GM23338 (cell line): ENCODE measurements around the gene CAPNS2. TPM values are rescaled to one million over a fixed set of nuclear protein-coding genes. Genes with fewer than 3 reads are reported as not detected.

Experiments used
- ATAC-seq: fragments of 200-7000 bp; cut with Tn5 transposase; 3 replicates; pipeline ENCODE4 v1.9.1; 2020
- DNase-seq: peaks from one replicate; pipeline ENCODE4 v3.0.0-alpha.2; 2015; ENCODE audit warnings: low spot score
- H2AFZ ChIP-seq: fragments of 200-600 bp; sonication (generic); 2 replicates; pipeline ENCODE4 v1.8.0; 2016; ENCODE audit warnings: antibody characterized with exemption, mild to moderate bottlenecking, moderate library complexity
- H3F3A ChIP-seq: fragments of 200-600 bp; sonication (generic); replicated peaks from 2 replicates; pipeline ENCODE4 v1.8.0; 2017; ENCODE audit warnings: antibody characterized with exemption, mixed run types, low read depth
- H3K27ac ChIP-seq: fragments of 200-600 bp; sonication (generic); 2 replicates; pipeline ENCODE4 v1.6.1; 2016; ENCODE audit warnings: low read depth
- H3K27me3 ChIP-seq: fragments of 200-600 bp; sonication (generic); 2 replicates; pipeline ENCODE4 v1.8.0; 2016; ENCODE audit warnings: mild to moderate bottlenecking, mixed run types, moderate library complexity; ENCODE audit not compliant: insufficient read depth
- H3K36me3 ChIP-seq: fragments of 200-600 bp; sonication (generic); 2 replicates; pipeline ENCODE4 v1.8.0; 2016; ENCODE audit warnings: mild to moderate bottlenecking; ENCODE audit not compliant: insufficient read depth
- H3K4me1 ChIP-seq: fragments of 200-600 bp; sonication (generic); 2 replicates; pipeline ENCODE4 v1.8.0; 2016; ENCODE audit warnings: mild to moderate bottlenecking, moderate library complexity; ENCODE audit not compliant: insufficient read depth
- H3K4me2 ChIP-seq: fragments of 200-600 bp; sonication (generic); 2 replicates; pipeline ENCODE4 v1.7.1; 2017; ENCODE audit warnings: mixed run types
- H3K4me3 ChIP-seq: fragments of 200-600 bp; sonication (generic); 2 replicates; pipeline ENCODE4 v1.6.1; 2016; ENCODE audit warnings: mixed run types
- H3K79me2 ChIP-seq: fragments of 200-600 bp; sonication (generic); replicated peaks from 2 replicates; pipeline ENCODE4 v1.8.0; 2017; ENCODE audit warnings: mild to moderate bottlenecking; ENCODE audit not compliant: insufficient read depth
- H3K9me2 ChIP-seq: fragments of 200-600 bp; sonication (generic); 2 replicates; pipeline ENCODE4 v1.8.0; 2017; ENCODE audit not compliant: insufficient read depth
- H4K20me1 ChIP-seq: fragments of 200-600 bp; sonication (generic); replicated peaks from 2 replicates; pipeline ENCODE4 v1.8.0; 2017; ENCODE audit warnings: mild to moderate bottlenecking; ENCODE audit not compliant: insufficient read depth
- H3K27ac Mint-ChIP-seq: 2 replicates; pipeline ENCODE4 v1.8.0; 2020; ENCODE audit warnings: inconsistent platforms, mild to moderate bottlenecking, moderate library complexity, mixed read lengths
- H3K27me3 Mint-ChIP-seq: 3 replicates; pipeline ENCODE4 v1.8.0; 2022; ENCODE audit warnings: low read depth, mild to moderate bottlenecking, moderate library complexity, mixed read lengths, inconsistent platforms; ENCODE audit not compliant: insufficient read depth, poor library complexity
- H3K36me3 Mint-ChIP-seq: 3 replicates; pipeline ENCODE4 v1.8.0; 2021; ENCODE audit warnings: low read depth, mild to moderate bottlenecking, inconsistent platforms, moderate library complexity, mixed read lengths
- H3K4me1 Mint-ChIP-seq: 3 replicates; pipeline ENCODE4 v1.8.0; 2020; ENCODE audit warnings: mild to moderate bottlenecking, inconsistent platforms, mixed read lengths
- H3K4me3 Mint-ChIP-seq: 3 replicates; pipeline ENCODE4 v1.8.0; 2021; ENCODE audit warnings: moderate library complexity, mild to moderate bottlenecking, inconsistent platforms, mixed read lengths
- H3K9me3 Mint-ChIP-seq: 3 replicates; pipeline ENCODE4 v1.8.0; 2020; ENCODE audit warnings: moderate library complexity, mild to moderate bottlenecking, inconsistent platforms, mixed read lengths
- CREB1 ChIP-seq: fragments of 250-450 bp; sonication (Bioruptor Pico); IDR thresholded peaks from 2 replicates; pipeline ENCODE4 v1.5.0; 2020; ENCODE audit warnings: low read depth, mild to moderate bottlenecking, moderate library complexity
- CTCF ChIP-seq, 2 experiments: fragments of 200-600 bp in 1 of 2; sonication (generic) in 1 of 2; conservative IDR thresholded peaks; 2 replicates each; pipeline versions ENCODE4 v1.5.1 to v1.6.1; 2016 to 2017; ENCODE audit warnings: antibody characterized with exemption in 2 of 2, low read depth in 2 of 2, mild to moderate bottlenecking in 2 of 2, moderate library complexity in 1 of 2
- EZH2 ChIP-seq: fragments of 200-600 bp; sonication (generic); IDR thresholded peaks from one replicate; pipeline ENCODE4 v1.8.0; 2017; ENCODE audit warnings: antibody characterized with exemption, mild to moderate bottlenecking, low read depth; ENCODE audit not compliant: unreplicated experiment
- NANOG ChIP-seq: IDR thresholded peaks from 2 replicates; pipeline ENCODE4 v1.6.1; 2016; ENCODE audit warnings: antibody characterized with exemption, borderline replicate concordance
- POLR2AphosphoS5 ChIP-seq: IDR thresholded peaks from 2 replicates; pipeline ENCODE4 v1.6.1; 2016; ENCODE audit warnings: antibody characterized with exemption, low read depth
- REST ChIP-seq: IDR thresholded peaks from one replicate; pipeline ENCODE4 v1.6.1; 2018; ENCODE audit warnings: antibody characterized with exemption; ENCODE audit not compliant: unreplicated experiment
- STAT1 ChIP-seq: IDR thresholded peaks from one replicate; pipeline ENCODE4 v1.6.1; 2016; ENCODE audit warnings: antibody characterized with exemption; ENCODE audit not compliant: unreplicated experiment
- polyA plus RNA-seq: library from polyadenylated mRNA; unstranded; fragments of >200 nt; fragmentation: Nextera tagmentation; extraction: Ambion mirVana; gene quantifications from 2 replicates; pipeline ENCODE4 v1.2.1, GENCODE V29; 2016
- total RNA-seq: library from RNA; depleted of rRNA; stranded (reverse); fragments of >200 nt; shearing (Covaris generic); gene quantifications from 2 replicates; pipeline ENCODE4 v1.2.3, GENCODE V29; 2014
- TF ChIP-seq, protein P1 (sequence below): IDR thresholded peaks from 2 replicates; pipeline ENCODE4 v1.6.1; 2016; ENCODE audit warnings: antibody characterized with exemption
- TF ChIP-seq, protein P2 (sequence below): fragments of 250-450 bp; sonication (Bioruptor Pico); IDR thresholded peaks from 2 replicates; pipeline ENCODE4 v1.5.0; 2020; ENCODE audit warnings: mild to moderate bottlenecking, moderate library complexity

CAPNS2 gene
- total and polyA plus RNA-seq, 2 experiments from 2014 or later, result 0.83 TPM; not detected in 1

GRCh38 chr16:55557186-55557585 is 9.3 kb upstream of the CAPNS2 start:
- no peaks in the 10 kb centered on the region; the same call in 1 of the 2 replicates for H3K36me3 ChIP-seq
- TF ChIP-seq, protein P1, sequence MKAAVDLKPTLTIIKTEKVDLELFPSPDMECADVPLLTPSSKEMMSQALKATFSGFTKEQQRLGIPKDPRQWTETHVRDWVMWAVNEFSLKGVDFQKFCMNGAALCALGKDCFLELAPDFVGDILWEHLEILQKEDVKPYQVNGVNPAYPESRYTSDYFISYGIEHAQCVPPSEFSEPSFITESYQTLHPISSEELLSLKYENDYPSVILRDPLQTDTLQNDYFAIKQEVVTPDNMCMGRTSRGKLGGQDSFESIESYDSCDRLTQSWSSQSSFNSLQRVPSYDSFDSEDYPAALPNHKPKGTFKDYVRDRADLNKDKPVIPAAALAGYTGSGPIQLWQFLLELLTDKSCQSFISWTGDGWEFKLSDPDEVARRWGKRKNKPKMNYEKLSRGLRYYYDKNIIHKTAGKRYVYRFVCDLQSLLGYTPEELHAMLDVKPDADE, result no peak
- TF ChIP-seq, protein P2, sequence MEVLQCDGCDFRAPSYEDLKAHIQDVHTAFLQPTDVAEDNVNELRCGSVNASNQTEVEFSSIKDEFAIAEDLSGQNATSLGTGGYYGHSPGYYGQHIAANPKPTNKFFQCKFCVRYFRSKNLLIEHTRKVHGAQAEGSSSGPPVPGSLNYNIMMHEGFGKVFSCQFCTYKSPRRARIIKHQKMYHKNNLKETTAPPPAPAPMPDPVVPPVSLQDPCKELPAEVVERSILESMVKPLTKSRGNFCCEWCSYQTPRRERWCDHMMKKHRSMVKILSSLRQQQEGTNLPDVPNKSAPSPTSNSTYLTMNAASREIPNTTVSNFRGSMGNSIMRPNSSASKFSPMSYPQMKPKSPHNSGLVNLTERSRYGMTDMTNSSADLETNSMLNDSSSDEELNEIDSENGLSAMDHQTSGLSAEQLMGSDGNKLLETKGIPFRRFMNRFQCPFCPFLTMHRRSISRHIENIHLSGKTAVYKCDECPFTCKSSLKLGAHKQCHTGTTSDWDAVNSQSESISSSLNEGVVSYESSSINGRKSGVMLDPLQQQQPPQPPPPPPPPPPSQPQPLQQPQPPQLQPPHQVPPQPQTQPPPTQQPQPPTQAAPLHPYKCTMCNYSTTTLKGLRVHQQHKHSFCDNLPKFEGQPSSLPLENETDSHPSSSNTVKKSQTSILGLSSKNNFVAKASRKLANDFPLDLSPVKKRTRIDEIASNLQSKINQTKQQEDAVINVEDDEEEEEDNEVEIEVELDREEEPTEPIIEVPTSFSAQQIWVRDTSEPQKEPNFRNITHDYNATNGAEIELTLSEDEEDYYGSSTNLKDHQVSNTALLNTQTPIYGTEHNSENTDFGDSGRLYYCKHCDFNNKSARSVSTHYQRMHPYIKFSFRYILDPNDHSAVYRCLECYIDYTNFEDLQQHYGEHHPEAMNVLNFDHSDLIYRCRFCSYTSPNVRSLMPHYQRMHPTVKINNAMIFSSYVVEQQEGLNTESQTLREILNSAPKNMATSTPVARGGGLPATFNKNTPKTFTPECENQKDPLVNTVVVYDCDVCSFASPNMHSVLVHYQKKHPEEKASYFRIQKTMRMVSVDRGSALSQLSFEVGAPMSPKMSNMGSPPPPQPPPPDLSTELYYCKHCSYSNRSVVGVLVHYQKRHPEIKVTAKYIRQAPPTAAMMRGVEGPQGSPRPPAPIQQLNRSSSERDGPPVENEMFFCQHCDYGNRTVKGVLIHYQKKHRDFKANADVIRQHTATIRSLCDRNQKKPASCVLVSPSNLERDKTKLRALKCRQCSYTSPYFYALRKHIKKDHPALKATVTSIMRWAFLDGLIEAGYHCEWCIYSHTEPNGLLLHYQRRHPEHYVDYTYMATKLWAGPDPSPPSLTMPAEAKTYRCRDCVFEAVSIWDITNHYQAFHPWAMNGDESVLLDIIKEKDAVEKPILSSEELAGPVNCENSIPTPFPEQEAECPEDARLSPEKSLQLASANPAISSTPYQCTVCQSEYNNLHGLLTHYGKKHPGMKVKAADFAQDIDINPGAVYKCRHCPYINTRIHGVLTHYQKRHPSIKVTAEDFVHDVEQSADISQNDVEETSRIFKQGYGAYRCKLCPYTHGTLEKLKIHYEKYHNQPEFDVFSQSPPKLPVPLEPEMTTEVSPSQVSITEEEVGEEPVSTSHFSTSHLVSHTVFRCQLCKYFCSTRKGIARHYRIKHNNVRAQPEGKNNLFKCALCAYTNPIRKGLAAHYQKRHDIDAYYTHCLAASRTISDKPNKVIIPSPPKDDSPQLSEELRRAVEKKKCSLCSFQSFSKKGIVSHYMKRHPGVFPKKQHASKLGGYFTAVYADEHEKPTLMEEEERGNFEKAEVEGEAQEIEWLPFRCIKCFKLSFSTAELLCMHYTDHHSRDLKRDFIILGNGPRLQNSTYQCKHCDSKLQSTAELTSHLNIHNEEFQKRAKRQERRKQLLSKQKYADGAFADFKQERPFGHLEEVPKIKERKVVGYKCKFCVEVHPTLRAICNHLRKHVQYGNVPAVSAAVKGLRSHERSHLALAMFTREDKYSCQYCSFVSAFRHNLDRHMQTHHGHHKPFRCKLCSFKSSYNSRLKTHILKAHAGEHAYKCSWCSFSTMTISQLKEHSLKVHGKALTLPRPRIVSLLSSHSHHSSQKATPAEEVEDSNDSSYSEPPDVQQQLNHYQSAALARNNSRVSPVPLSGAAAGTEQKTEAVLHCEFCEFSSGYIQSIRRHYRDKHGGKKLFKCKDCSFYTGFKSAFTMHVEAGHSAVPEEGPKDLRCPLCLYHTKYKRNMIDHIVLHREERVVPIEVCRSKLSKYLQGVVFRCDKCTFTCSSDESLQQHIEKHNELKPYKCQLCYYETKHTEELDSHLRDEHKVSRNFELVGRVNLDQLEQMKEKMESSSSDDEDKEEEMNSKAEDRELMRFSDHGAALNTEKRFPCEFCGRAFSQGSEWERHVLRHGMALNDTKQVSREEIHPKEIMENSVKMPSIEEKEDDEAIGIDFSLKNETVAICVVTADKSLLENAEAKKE (CRISPR knock-in tag), result no peak
- TF ChIP-seq NANOG (no peak), CREB1 (CRISPR knock-in tag) (no peak), STAT1 (no peak)
- no peaks in the 10 kb centered on the region for H3K79me2 ChIP-seq
- 0 out of 2 replicates have a peak, but pooled peaks cover 3% of the 10 kb centered on the region for H4K20me1 ChIP-seq
- Mint-ChIP-seq H3K27ac (no peak overlapping the region), H3K4me3 (no peak overlapping the region), H3K36me3 (peaks cover 4% of the 10 kb centered on the region; the same call in 2 of the 3 replicates), H3K27me3 (no peaks in the 10 kb centered on the region), H3K4me1 (no peaks in the 10 kb centered on the region), H3K9me3 (no peaks in the 10 kb centered on the region)
- no peak overlapping the region for H3K27ac ChIP-seq
- H3F3A ChIP-seq, result no peaks in the 10 kb centered on the region
- no peak for DNase-seq
- no peak overlapping the region for H2AFZ ChIP-seq
- no peaks in the 10 kb centered on the region for H3K4me1 ChIP-seq
- no peaks in the 10 kb centered on the region for H3K9me2 ChIP-seq
- H3K27me3 ChIP-seq, result no peaks in the 10 kb centered on the region
- H3K4me2 ChIP-seq, result no peak overlapping the region
- H3K4me3 ChIP-seq, result no peak overlapping the region
- no peak for ATAC-seq

GRCh38 chr16:55559233-55559632 is 7.3 kb upstream of the CAPNS2 start:
- H3K36me3 Mint-ChIP-seq, result no peaks in the 10 kb centered on the region
- H3K27ac Mint-ChIP-seq, result no peak overlapping the region
- H3K9me3 Mint-ChIP-seq, result no peaks in the 10 kb centered on the region
- Histone ChIP-seq H3K4me3 (no peak overlapping the region), H3K27ac (no peak overlapping the region), H3K9me2 (no peaks in the 10 kb centered on the region), H4K20me1 (0 out of 2 replicates have a peak, but pooled peaks cover 3% of the 10 kb centered on the region), H3K36me3 (no peaks in the 10 kb centered on the region; the same call in 1 of the 2 replicates), H3K4me2 (no peak overlapping the region), H2AFZ (no peak overlapping the region), H3K4me1 (no peaks in the 10 kb centered on the region), H3K79me2 (no peaks in the 10 kb centered on the region), H3K27me3 (no peaks in the 10 kb centered on the region), H3F3A (no peaks in the 10 kb centered on the region)
- DNase-seq (no peak), ATAC-seq (no peak)
- TF ChIP-seq EZH2, result no peak
- no peak for TF ChIP-seq POLR2AphosphoS5
- no peak for TF ChIP-seq REST
- no peak for TF ChIP-seq STAT1
- no peak for TF ChIP-seq NANOG
- TF ChIP-seq CTCF (conservative IDR thresholded peaks at IDR 0.05; ENCODE audit: low read depth in 2 of 2), result no peak
- H3K4me1 Mint-ChIP-seq, result no peaks in the 10 kb centered on the region
- no peak overlapping the region for H3K4me3 Mint-ChIP-seq
- H3K27me3 Mint-ChIP-seq, result no peaks in the 10 kb centered on the region
